Nasal cavity respiratory epithelium epithelial cell of viscerocranial mucosa (primary cell): ENCODE results near the gene KREMEN1. TPM values are rescaled to one million over a fixed set of nuclear protein-coding genes. Genes with fewer than 3 reads are reported as not detected.

ENCODE experiments used
- total RNA-seq: library from RNA; depleted of rRNA; stranded (reverse); fragments of >200 nt; gene quantifications from 2 replicates; pipeline ENCODE4 v1.2.3, GENCODE V29; 2014

Gene KREMEN1
- total RNA-seq = 8.2 and 20.1 TPM in 2 replicates

GRCh38 chr22:29072979-29073617, at the start of gene KREMEN1:
Gene KREMEN1 (plus strand): TSS chr22:29073035. CDS start chr22:29073131, 96 bp downstream.

DNA sequence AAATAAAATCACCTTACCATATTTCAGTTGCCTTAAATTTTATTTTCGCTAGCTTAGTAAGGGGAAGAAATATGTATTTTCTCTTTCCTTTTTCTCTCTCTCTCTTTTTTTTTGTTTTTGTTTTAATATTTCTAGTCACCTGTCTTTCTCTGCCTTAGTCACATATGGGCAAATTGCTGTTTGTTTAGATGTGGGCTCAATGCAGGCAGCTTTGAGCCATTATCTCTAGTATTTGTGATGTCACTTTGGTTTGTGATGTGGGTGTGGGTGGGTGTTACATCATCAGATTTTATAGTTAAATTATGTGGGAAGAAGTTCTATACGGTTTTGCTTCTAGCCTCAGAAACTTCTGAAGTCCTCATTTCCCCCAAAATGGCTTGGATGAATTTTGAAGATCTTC, 11.1 kb upstream of the KREMEN1 start, which contains the start of gene C22orf31:
Gene C22orf31 (minus strand): TSS at position 59 of the 400 bp plus-strand sequence. CDS start 39 bp downstream, at position 20.

DNA sequence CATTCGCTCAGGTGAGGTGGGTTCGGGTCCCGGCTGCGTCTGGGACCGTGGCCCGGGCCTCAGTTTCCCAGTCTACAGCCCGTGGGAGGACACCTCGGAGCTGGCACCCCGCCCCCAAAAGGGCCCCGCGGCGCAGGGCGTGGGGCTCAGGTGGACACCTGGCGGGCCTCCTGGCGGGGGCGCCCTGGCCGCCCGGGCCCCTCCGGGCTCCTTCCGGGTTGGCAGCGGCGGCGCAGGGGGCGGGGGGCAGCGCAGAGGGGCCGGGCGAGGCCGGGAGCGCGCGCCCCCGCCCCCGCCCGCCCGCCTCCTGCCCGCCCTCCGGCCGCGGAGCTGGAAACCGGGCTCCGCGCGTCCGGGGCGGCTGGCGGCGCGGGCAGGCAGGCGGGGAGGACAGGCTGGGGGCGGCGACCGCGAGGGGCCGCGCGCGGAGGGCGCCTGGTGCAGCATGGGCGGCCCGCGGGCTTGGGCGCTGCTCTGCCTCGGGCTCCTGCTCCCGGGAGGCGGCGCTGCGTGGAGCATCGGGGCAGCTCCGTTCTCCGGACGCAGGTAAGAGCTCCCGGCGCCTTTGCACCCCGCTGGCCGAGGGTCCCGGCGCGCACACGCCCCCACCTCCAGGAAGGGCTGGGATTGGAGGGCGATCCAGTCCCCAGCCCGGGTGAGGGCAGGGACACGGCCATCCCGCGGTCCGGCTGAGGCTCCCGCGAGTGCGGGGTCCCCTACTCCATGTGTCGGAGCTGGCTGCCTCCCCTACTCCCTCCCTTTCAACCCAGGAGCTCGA, 132.9 kb downstream of the KREMEN1 start, which contains the start of gene EMID1:
Gene EMID1 (plus strand): TSS at position 303 of the 778 bp plus-strand sequence. CDS start 143 bp downstream, at position 446.

Other genes starting within 250 kb of the KREMEN1 start
- gene ZNRF3, start 189.5 kb upstream of the KREMEN1 start, total RNA-seq = 5.5 and 8.1 TPM in 2 replicates
- gene C22orf31, start 11.2 kb upstream of the KREMEN1 start, total RNA-seq = not detected in 2 replicates
- under 0.01 and 0.21 TPM in 2 replicates for gene EMID1, start 132.9 kb downstream of the KREMEN1 start, total RNA-seq
- 22.2 and 24.1 TPM in 2 replicates for gene RHBDD3, start 194.9 kb downstream of the KREMEN1 start, total RNA-seq
- gene EWSR1, start 195.2 kb downstream of the KREMEN1 start, total RNA-seq = 91.9 and 110 TPM in 2 replicates
- gene GAS2L1, start 233.6 kb downstream of the KREMEN1 start, total RNA-seq = 6.2 and 19.4 TPM in 2 replicates
- gene RASL10A, start 242.7 kb downstream of the KREMEN1 start, total RNA-seq = 0.21 TPM in 1 of 2 replicates, not detected in the other